H9 (cell line): ENCODE results near the gene ZNF488. TPM values are rescaled to one million over a fixed set of nuclear protein-coding genes. Genes with fewer than 3 reads are reported as not detected.

Experiments used
- DNase-seq: peaks from one replicate; pipeline ENCODE4 v3.0.0-alpha.2; 2017
- H2AFZ ChIP-seq: one replicate; pipeline ENCODE4 v1.6.1; 2013; ENCODE audit warnings: mild to moderate bottlenecking, low read length, control low read depth, moderate library complexity
- H2AK5ac ChIP-seq: 2 replicates; pipeline ENCODE4 v1.6.1; 2013; ENCODE audit warnings: low read length, control low read depth, mixed read lengths; ENCODE audit not compliant: insufficient read length
- H2BK120ac ChIP-seq: one replicate; pipeline ENCODE4 v1.6.1; 2013; ENCODE audit warnings: low read depth, mild to moderate bottlenecking, low read length, control low read depth, inconsistent platforms; ENCODE audit not compliant: poor library complexity, severe bottlenecking
- H2BK12ac ChIP-seq: 2 replicates; pipeline ENCODE4 v1.6.1; 2013; ENCODE audit warnings: low read length, control low read depth, mixed read lengths, low read depth; ENCODE audit not compliant: insufficient read length
- H2BK15ac ChIP-seq: 2 replicates; pipeline ENCODE4 v1.6.1; 2013; ENCODE audit warnings: low read depth, low read length, control low read depth
- H2BK20ac ChIP-seq: one replicate; pipeline ENCODE4 v1.6.1; 2013; ENCODE audit warnings: low read depth, mild to moderate bottlenecking, low read length, control low read depth, inconsistent platforms; ENCODE audit not compliant: poor library complexity, severe bottlenecking
- H2BK5ac ChIP-seq: 2 replicates; pipeline ENCODE4 v1.6.1; 2013; ENCODE audit warnings: low read length, control low read depth, mixed read lengths; ENCODE audit not compliant: insufficient read length
- H3K14ac ChIP-seq: 2 replicates; pipeline ENCODE4 v1.6.1; 2013; ENCODE audit warnings: low read length, control low read depth; ENCODE audit not compliant: insufficient read depth
- H3K18ac ChIP-seq: 2 replicates; pipeline ENCODE4 v1.6.1; 2013; ENCODE audit warnings: low read depth, mild to moderate bottlenecking, mixed read lengths, low read length, control low read depth; ENCODE audit not compliant: insufficient read length
- H3K23ac ChIP-seq: 2 replicates; pipeline ENCODE4 v1.6.1; 2013; ENCODE audit warnings: low read length, control low read depth, mixed read lengths, low read depth; ENCODE audit not compliant: insufficient read length
- H3K23me2 ChIP-seq: 2 replicates; pipeline ENCODE4 v1.6.1; 2013; ENCODE audit warnings: low read depth, mild to moderate bottlenecking, mixed read lengths, low read length, control low read depth; ENCODE audit not compliant: insufficient read length, poor library complexity, severe bottlenecking
- H3K27ac ChIP-seq: 2 replicates; pipeline ENCODE4 v1.5.1; 2013; ENCODE audit warnings: low read length, control low read depth, mixed read lengths, low read depth; ENCODE audit not compliant: insufficient read length
- H3K27me3 ChIP-seq: 2 replicates; pipeline ENCODE4 v1.6.1; 2013; ENCODE audit warnings: low read length, control low read depth, inconsistent platforms; ENCODE audit not compliant: insufficient read depth
- H3K4ac ChIP-seq: 2 replicates; pipeline ENCODE4 v1.6.1; 2013; ENCODE audit warnings: low read depth, mild to moderate bottlenecking, control low read depth, inconsistent platforms, low read length, moderate library complexity
- H3K4me1 ChIP-seq: 2 replicates; pipeline ENCODE4 v1.6.1; 2013; ENCODE audit warnings: low read length, control low read depth, inconsistent platforms; ENCODE audit not compliant: insufficient read depth
- H3K4me2 ChIP-seq: 2 replicates; pipeline ENCODE4 v1.6.1; 2013; ENCODE audit warnings: low read length, control low read depth, mixed read lengths; ENCODE audit not compliant: insufficient read length, insufficient read depth
- H3K56ac ChIP-seq: 2 replicates; pipeline ENCODE4 v1.6.1; 2013; ENCODE audit warnings: low read depth, mild to moderate bottlenecking, mixed read lengths, low read length, control low read depth; ENCODE audit not compliant: insufficient read length
- H3K79me1 ChIP-seq: 2 replicates; pipeline ENCODE4 v1.6.1; 2013; ENCODE audit warnings: low read depth, mild to moderate bottlenecking, moderate library complexity, low read length, control low read depth, inconsistent platforms; ENCODE audit not compliant: insufficient read depth, poor library complexity, severe bottlenecking
- H3K79me2 ChIP-seq: 2 replicates; pipeline ENCODE4 v1.6.1; 2013; ENCODE audit warnings: low read length, control low read depth, inconsistent platforms; ENCODE audit not compliant: insufficient read depth
- H3K9ac ChIP-seq: 2 replicates; pipeline ENCODE4 v1.6.1; 2013; ENCODE audit warnings: low read length, control low read depth, mixed read lengths; ENCODE audit not compliant: insufficient read length; ENCODE audit errors: extremely low read depth
- H3K9me3 ChIP-seq: one replicate; pipeline ENCODE4 v1.6.1; 2013; ENCODE audit warnings: low read depth, low read length, inconsistent platforms; ENCODE audit not compliant: control insufficient read depth
- H3T11ph ChIP-seq: one replicate; pipeline ENCODE4 v1.6.1; 2013; ENCODE audit warnings: mild to moderate bottlenecking, low read length, control low read depth, inconsistent platforms
- H4K20me1 ChIP-seq: one replicate; pipeline ENCODE4 v1.6.1; 2013; ENCODE audit not compliant: control insufficient read depth, insufficient read length, insufficient read depth
- H4K5ac ChIP-seq: 2 replicates; pipeline ENCODE4 v1.6.1; 2013; ENCODE audit warnings: low read depth, mild to moderate bottlenecking, mixed read lengths, low read length, control low read depth; ENCODE audit not compliant: insufficient read length
- H4K8ac ChIP-seq: replicated peaks from 2 replicates; pipeline ENCODE4 v1.6.1; 2013; ENCODE audit warnings: low read length, control low read depth, mixed read lengths, low read depth; ENCODE audit not compliant: insufficient read length
- H4K91ac ChIP-seq: 2 replicates; pipeline ENCODE4 v1.6.1; 2013; ENCODE audit warnings: low read depth, mild to moderate bottlenecking, moderate library complexity, mixed read lengths, low read length, control low read depth; ENCODE audit not compliant: insufficient read length
- H3K27ac Mint-ChIP-seq, 3 experiments: 2 replicates in 2 of 3; 3 replicates in 1 of 3; pipeline ENCODE4 v1.8.0; 2020 to 2021; ENCODE audit warnings: mixed read lengths in 3 of 3, mild to moderate bottlenecking in 1 of 3, moderate library complexity in 1 of 3
- H3K27me3 Mint-ChIP-seq: 2 replicates; pipeline ENCODE4 v1.8.0; 2021; ENCODE audit warnings: low read depth, mild to moderate bottlenecking, moderate library complexity, mixed read lengths
- H3K36me3 Mint-ChIP-seq, 3 experiments: 2 replicates in 2 of 3; 3 replicates in 1 of 3; pipeline ENCODE4 v1.8.0; 2020 to 2021; ENCODE audit warnings: low read depth in 3 of 3, mixed read lengths in 3 of 3; ENCODE audit not compliant: insufficient read depth in 1 of 3
- H3K4me1 Mint-ChIP-seq, 2 experiments: 2 replicates each; pipeline ENCODE4 v1.8.0; 2020; ENCODE audit warnings: mixed read lengths in 2 of 2
- H3K4me3 Mint-ChIP-seq, 2 experiments: 2 replicates in 1 of 2; 3 replicates in 1 of 2; pipeline ENCODE4 v1.8.0; 2020 to 2021; ENCODE audit warnings: mild to moderate bottlenecking in 2 of 2, mixed read lengths in 2 of 2, moderate library complexity in 1 of 2
- H3K9me3 Mint-ChIP-seq, 2 experiments: 2 replicates in 1 of 2; 3 replicates in 1 of 2; pipeline ENCODE4 v1.8.0; 2020; ENCODE audit warnings: mild to moderate bottlenecking in 2 of 2, mixed read lengths in 2 of 2, moderate library complexity in 1 of 2
- WGBS: extraction: QIAGEN DNeasy Blood & Tissue Kit; methylation state at CpG from one replicate; pipeline ENCODE4 v1.1.7; 2013; ENCODE audit warnings: missing lambda C conversion rate, low lambda C conversion rate, mixed read lengths; ENCODE audit not compliant: insufficient read length; ENCODE audit errors: extremely low coverage; 5-methylcytosine and 5-hydroxymethylcytosine counted together
- total RNA-seq: library from RNA; stranded (reverse); gene quantifications from 2 replicates; pipeline ENCODE4 v1.2.1, GENCODE V29; 2021
- TF ChIP-seq, protein P1 (sequence below): fragments of 200-600 bp; sonication (generic); conservative IDR thresholded peaks from 3 replicates; pipeline ENCODE4 v1.8.0; 2021; ENCODE audit warnings: antibody characterized with exemption, mild to moderate bottlenecking

The ZNF488 gene
- total RNA-seq, 1 experiment from 2014 or later: 2.9 TPM

DNA sequence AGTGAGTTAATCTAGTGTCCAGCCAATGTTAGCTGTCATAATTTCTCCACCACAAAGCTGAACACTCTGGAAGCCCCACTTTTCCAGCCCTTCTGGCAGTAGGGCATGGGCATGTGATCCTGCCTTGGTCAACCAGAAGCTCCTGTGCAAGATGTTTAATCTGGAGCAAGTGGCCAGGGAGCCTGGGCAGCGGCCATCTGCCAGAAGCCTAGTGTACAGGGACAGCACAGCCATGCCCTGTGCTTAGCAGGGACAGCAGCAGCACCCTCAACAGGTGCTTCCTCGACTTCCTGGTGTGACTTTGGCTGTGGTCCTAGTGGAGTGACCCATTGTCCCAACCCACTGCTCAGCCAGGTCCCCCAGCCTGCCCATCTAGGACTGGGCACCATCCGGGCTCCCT lies 25.6 kb downstream of the ZNF488 start:
- no peak overlapping the region for H4K5ac ChIP-seq
- no peak overlapping the region for H2BK5ac ChIP-seq
- Mint-ChIP-seq H3K27me3 (no peaks in the 10 kb centered on the region), H3K36me3 (no peaks in the 10 kb centered on the region), H3K9me3 (no peaks in the 10 kb centered on the region), H3K4me3 (no peak overlapping the region), H3K27ac (no peak overlapping the region; a peak in 1 of 7 replicates), H3K4me1 (peaks cover 5 to 10% of the 10 kb centered on the region in 2 experiments; a peak in 3 of 4 replicates)
- no peaks in the 10 kb centered on the region for H3K9me3 ChIP-seq
- H4K91ac ChIP-seq: no peak overlapping the region
- no peaks in the 10 kb centered on the region for H3K79me1 ChIP-seq
- no peak overlapping the region for H3K27ac ChIP-seq
- no peak overlapping the region for H3K18ac ChIP-seq
- no peak overlapping the region for H3K9ac ChIP-seq
- H3K23ac ChIP-seq: no peak overlapping the region
- H2BK120ac ChIP-seq: no peak overlapping the region
- H3K27me3 ChIP-seq: no peaks in the 10 kb centered on the region
- no peak overlapping the region for H3K56ac ChIP-seq
- H3T11ph ChIP-seq: no peak overlapping the region
- TF ChIP-seq, protein P1, sequence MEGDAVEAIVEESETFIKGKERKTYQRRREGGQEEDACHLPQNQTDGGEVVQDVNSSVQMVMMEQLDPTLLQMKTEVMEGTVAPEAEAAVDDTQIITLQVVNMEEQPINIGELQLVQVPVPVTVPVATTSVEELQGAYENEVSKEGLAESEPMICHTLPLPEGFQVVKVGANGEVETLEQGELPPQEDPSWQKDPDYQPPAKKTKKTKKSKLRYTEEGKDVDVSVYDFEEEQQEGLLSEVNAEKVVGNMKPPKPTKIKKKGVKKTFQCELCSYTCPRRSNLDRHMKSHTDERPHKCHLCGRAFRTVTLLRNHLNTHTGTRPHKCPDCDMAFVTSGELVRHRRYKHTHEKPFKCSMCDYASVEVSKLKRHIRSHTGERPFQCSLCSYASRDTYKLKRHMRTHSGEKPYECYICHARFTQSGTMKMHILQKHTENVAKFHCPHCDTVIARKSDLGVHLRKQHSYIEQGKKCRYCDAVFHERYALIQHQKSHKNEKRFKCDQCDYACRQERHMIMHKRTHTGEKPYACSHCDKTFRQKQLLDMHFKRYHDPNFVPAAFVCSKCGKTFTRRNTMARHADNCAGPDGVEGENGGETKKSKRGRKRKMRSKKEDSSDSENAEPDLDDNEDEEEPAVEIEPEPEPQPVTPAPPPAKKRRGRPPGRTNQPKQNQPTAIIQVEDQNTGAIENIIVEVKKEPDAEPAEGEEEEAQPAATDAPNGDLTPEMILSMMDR: no peak
- no peaks in the 10 kb centered on the region for H3K79me2 ChIP-seq
- no peak overlapping the region for H2BK20ac ChIP-seq
- H4K8ac ChIP-seq: no peak overlapping the region
- H2BK12ac ChIP-seq: no peak overlapping the region
- H3K23me2 ChIP-seq: no peaks in the 10 kb centered on the region
- H3K14ac ChIP-seq: no peak overlapping the region
- no peaks in the 10 kb centered on the region for H4K20me1 ChIP-seq
- no peaks in the 10 kb centered on the region for H3K4me1 ChIP-seq
- WGBS: no CpG with 5 or more reads among the region's 3 CpGs
- DNase-seq: no peak
- no peak overlapping the region for H2AK5ac ChIP-seq
- H3K4ac ChIP-seq: no peak overlapping the region
- no peak overlapping the region for H3K4me2 ChIP-seq
- H2AFZ ChIP-seq: no peak overlapping the region
- H2BK15ac ChIP-seq: no peak overlapping the region
